ENCODE measurements around the gene MTHFSD.

Gene MTHFSD

GRCh38 chr16:86570558-86571529 is 15.8 kb upstream of the MTHFSD start:
- DNase-seq (ENCODE audit: low spot score): no peak

GRCh38 chr16:86569701-86570447 is 14.8 kb upstream of the MTHFSD start:
- DNase-seq (ENCODE audit: low spot score): no peak

- DNase-seq (ENCODE audit: low spot score): no peak
Measured at GRCh38 chr16:86568677-86569623, 13.9 kb upstream of the MTHFSD start.

- no peak for DNase-seq (ENCODE audit: low spot score)
Measured at GRCh38 chr16:86567701-86568581, 12.9 kb upstream of the MTHFSD start.

GRCh38 chr16:86566966-86567700 is 12.1 kb upstream of the MTHFSD start:
- no peak for DNase-seq (ENCODE audit: low spot score)

- peak; percentile 9 for DNase-seq (ENCODE audit: low spot score)
Measured at GRCh38 chr16:86566601-86566965, 11.5 kb upstream of the MTHFSD start, which contains the start of gene FOXC2. Gene FOXC2, plus strand, starts transcription at chr16:86566829. Its CDS starts 507 bp downstream, at chr16:86567336.

GRCh38 chr16:86565644-86566511 is 10.8 kb upstream of the MTHFSD start:
- no peak for DNase-seq (ENCODE audit: low spot score)

GRCh38 chr16:86565181-86565631 is 10.2 kb upstream of the MTHFSD start:
- no peak for DNase-seq (ENCODE audit: low spot score)

GRCh38 chr16:86563469-86564345 is 8.7 kb upstream of the MTHFSD start:
- peak; percentile 84 for DNase-seq (ENCODE audit: low spot score)

GRCh38 chr16:86562356-86562755 is 7.3 kb upstream of the MTHFSD start:
- no peak for DNase-seq (ENCODE audit: low spot score)

GRCh38 chr16:86559802-86560305 is 4.8 kb upstream of the MTHFSD start:
- DNase-seq (ENCODE audit: low spot score): no peak

GRCh38 chr16:86558355-86559193 is 3.5 kb upstream of the MTHFSD start:
- no peak for DNase-seq (ENCODE audit: low spot score)

- DNase-seq (ENCODE audit: low spot score): no peak
Measured at GRCh38 chr16:86557587-86557986, 2.6 kb upstream of the MTHFSD start.

GRCh38 chr16:86556576-86556975 is 1.5 kb upstream of the MTHFSD start:
- no peak for DNase-seq (ENCODE audit: low spot score)

- no peak for DNase-seq (ENCODE audit: low spot score)
Measured at GRCh38 chr16:86555704-86556075, 655 bp upstream of the MTHFSD start.

- DNase-seq (ENCODE audit: low spot score): no peak
Measured at GRCh38 chr16:86554599-86554916, 477 bp downstream of the MTHFSD start.

GRCh38 chr16:86553356-86553755 is 1.7 kb downstream of the MTHFSD start:
- DNase-seq (ENCODE audit: low spot score): no peak
